GM21786 (cell line): ENCODE data around the gene MYPOP.

Experiments used
- ATAC-seq: cut with Tn5 transposase; IDR thresholded peaks from one replicate; pipeline ENCODE4 v1.9.1; 2021; ENCODE audit not compliant: unreplicated experiment

Gene MYPOP

DNA sequence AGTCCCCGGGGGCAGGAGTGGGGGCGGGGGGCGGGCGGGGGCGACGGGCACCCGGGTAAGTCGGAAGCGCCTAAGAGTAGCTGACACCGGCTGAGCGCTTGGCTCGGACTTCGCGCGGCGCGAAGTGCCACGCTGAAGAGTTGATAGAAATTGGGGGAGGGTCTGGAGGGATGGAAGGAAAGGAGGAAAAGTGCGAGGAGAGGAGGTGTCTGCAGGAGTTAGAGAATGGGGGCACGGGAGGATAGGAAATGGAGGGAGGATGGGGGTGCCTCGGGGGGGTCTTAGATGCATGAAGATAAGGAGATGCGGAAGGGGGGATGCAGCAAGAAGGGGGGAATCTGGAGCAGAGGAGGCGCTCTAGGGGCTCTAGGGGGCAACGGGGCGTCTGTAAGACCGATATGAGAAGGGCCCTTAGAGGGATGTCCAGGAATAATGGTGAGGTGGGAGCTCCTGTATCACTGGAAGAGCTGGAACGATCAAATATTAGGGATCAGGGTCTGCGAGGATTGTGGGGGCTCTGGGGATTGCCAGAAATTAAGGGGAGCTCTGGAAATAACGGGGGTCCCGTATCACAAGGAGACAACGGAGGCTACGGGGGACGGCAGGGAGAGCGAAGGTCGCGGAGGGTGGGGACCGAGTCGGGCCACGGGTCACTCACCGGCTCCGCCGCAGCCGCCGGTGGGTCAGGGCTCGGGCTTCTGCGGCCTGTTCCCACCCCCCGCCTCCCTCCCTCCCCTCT lies at the start of gene MYPOP:
MYPOP (minus strand) TSS at position 702 of the 739 bp plus-strand sequence. CDS start 840 bp downstream, outside the sequence.
- no peak for ATAC-seq

- ATAC-seq: no peak
These were observed 45.5 kb upstream of the MYPOP start for GRCh38 chr19:45947926-45948325.

GRCh38 chr19:45940515-45940805 lies 38.0 kb upstream of the MYPOP start:
- ATAC-seq: no peak

DNA sequence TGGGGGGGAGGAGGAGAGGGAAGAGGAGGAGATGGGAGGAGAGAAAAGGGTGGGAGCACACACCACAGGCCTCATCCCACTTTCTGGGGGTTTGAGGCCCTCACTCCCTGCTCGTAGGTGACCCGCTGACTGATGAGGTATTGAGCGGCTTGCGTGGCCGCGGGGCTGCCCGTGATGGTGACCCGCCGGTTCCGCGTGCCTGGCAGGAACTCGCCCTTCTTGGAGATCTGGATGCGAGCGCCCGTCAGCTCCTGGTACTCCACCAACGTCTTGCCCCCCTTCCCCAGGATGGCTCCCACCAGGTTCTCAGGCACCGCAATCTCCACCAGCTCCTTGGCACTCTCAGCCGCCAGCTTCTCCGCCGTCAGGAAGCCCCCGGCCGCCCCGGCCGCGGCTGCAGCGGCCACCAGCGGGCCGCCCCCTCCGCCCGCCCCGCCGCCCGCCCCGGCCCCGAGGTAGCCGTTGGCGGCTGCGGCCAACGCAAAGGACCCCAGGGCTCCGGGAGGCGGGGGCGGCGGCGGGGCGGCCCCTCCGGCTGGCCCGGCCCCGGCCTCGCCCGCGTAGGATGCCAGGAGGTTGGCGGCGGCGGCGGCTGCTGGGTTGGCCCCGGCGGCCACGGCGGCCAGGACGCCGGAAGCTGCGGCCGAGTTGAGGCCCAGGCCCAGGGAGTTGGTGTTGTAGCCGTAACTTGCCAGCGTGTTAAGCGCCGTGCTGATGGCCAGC lies 37.5 kb upstream of the MYPOP start:
- ATAC-seq: no peak

- no peak for ATAC-seq
These were observed 36.4 kb upstream of the MYPOP start for GRCh38 chr19:45938733-45939319.

GRCh38 chr19:45935267-45935666 lies 32.9 kb upstream of the MYPOP start:
- no peak for ATAC-seq

- ATAC-seq: no peak
These were observed 32.3 kb upstream of the MYPOP start for GRCh38 chr19:45934551-45935230.

DNA sequence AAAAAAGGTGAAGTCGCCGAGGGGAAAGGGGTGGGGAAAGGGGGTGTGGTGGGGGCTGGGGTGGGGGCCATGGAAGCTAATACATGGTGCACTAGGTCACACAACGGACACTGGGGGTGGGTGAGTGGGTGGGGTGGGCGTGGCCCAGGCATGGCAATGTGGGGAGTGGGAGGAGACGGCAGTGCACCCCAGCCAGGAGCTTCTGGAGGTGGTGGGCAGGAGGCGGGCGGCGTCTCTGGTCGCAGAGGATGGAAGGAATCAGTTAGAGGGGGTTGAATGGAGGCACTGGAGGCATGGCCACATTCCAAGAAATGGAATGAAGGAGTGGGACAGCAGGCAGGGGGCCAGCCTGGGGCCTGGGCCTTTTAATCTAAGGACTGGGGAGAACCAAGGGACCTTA lies 31.3 kb upstream of the MYPOP start:
- ATAC-seq: no peak

GRCh38 chr19:45931055-45931454 lies 28.6 kb upstream of the MYPOP start:
- no peak for ATAC-seq

GRCh38 chr19:45929247-45929646 lies 26.8 kb upstream of the MYPOP start:
- ATAC-seq: no peak

- no peak for ATAC-seq
These were observed 25.3 kb upstream of the MYPOP start for GRCh38 chr19:45927565-45928261.

- no peak for ATAC-seq
These were observed 22.6 kb upstream of the MYPOP start for GRCh38 chr19:45924891-45925447.

DNA sequence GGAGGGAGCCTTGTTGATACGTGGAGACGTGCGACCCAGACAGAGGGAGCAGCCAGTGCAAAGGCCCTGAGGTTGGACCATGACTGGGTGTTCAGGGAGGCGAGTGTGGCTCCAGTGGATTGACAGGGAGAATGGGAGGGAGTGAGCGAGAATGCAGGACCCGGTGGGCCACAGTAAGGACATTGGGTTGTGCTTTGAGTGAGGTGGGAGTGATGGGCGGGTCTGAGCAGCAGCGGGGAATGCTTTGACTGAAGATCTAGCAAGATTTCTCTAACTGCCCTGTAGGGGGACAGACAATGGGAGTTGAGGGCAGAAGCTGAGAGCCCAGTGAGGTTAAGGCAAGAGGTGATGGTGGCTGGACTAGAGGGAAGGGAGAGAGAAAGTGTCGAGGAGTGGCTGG lies 19.9 kb upstream of the MYPOP start:
- no peak for ATAC-seq

DNA sequence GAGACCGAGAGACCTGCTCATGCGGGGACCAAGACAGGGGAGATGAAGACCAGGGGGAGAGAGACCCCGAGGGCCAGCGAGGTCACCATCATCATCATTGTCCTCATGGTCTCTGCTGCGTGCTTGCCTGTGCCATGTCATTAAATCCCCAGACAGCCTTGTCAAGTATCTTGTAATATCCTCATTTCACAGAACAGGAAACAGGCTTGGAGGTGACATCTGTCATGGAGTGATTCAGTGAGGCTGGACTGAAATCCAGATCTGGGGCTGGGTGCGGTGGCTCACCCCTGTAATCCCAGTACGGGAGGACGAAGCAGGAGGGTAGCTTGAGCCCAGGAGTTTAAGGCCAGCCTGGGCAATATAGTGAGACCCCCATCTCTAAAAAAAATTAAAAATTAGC lies 18.0 kb upstream of the MYPOP start:
- no peak for ATAC-seq

DNA sequence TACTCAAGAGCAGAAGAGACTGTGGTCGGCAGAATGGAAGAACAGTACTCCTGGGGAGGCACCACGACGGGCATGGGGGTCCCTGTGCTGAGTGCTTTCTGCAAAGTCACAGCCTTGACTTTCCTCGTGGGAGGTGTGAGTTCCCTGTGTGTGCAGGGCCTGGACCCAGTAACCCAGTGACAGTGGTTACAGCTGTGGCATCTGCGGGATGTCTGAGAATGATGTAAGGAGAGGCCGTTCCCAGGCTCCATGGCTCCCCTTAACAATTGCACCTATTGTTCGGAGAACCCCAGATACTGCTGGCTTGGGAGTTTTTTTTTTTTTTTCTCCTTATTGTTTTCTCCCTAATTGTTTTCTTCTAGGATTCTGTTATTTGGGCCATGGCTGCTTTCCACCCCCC lies 17.3 kb upstream of the MYPOP start:
- ATAC-seq: no peak

- ATAC-seq: no peak
These were observed 16.3 kb upstream of the MYPOP start for GRCh38 chr19:45918721-45919120.

DNA sequence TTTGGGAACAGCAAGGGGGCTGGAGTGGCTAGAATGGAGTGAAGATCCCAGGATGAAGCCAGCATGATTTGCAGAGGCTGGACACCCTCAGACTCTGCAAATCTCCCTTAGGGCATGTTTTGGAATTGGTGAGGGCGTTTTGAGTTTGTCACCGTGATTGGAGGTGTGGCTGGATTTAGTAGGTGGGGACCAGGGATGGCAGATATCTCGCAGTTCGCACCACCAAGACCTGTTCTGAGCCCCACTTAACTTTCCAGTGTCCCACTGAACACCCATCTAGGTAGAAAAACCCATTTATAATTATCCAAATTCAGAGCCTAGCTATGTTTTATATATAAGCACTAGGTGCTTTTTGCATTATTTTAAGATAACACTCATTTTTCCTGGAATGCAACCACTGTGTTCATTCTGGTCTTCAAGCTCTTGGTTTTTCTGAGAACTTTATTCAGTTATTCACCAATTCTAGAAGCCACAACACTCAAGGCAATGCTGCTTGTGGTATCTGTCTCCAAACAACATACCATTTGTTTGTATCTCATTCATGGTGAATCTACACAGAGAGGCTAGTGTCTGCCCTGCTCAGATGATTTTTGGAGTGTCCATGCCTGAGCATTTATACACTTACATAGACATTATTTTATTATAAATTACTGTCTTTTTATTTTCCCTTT lies 15.1 kb upstream of the MYPOP start:
- no peak for ATAC-seq

DNA sequence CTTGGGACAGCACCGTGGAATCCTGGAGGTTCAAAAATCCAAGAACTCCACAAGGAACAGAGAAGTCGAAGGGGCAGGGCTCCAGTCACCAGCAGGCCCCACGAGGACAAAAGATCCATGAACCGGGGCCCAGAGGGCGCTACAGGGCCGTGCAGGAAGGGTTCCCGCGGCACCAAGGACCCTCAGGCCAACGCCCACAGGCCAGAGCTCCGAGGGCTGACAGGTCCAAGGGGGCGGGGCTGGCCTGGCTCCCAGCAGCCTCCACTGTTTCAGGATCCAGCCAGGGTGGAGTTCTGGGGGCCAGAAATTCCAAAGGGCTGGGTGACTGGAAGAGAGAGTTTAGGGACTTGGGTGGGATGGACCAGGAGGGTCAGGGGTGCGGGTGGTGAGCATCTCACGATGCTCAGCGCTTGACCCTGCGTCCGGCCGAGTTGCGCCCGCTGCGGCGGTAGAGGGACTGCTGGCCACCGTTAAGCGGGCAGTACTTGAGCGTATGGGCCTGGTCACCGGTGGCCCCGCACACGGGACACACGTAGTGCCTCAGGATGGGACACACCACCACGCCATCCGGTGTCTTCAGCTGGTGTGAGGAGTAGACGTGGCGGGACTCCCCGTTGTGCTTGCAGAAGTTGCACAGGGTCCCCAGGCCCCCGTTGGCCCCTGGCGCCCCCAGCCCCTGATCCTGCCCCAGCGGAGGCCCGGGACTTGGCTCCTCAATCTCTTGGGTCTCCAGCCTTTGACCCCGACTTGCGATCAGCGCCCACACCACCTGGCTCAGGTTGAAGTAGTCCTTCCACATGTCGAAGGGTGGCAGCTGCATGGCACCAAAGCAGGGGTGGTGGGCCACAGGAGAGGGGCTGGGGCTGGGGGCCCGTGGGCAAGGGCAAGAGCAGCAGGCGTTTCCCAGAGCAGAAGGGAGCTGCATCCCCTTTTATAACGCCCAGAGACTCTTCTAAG lies 11.7 kb upstream of the MYPOP start, which contains the start of gene NANOS2:
NANOS2 (minus strand) TSS at position 905 of the 957 bp plus-strand sequence; CDS start at position 820, 85 bp downstream.
- no peak for ATAC-seq

DNA sequence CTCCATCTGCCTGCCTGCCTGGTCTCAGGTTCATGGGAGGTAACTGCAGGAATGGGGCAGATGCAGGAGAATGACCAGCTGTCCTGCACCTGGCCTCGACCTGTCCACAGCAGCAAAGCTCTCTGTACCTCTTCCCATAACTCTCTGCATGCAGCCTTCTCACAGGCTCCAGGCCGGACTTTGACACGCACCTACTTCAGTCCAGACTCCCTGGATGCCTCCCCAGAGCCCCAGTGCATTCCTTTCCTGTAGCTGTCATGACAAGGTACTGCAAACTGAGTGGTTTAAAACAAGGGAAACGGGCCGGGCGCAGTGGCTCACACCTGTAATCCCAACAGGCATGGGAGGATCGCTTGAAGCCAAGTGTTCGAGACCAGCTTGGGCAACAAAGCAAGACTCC lies 8.9 kb upstream of the MYPOP start:
- ATAC-seq: no peak
